Thyroid gland (tissue), 4 donors: ENCODE measurements around the gene PDE11A.

Experiments used
- CTCF ChIP-seq, 6 experiments: fragments of 200-600 bp in 3 of 6; fragments of 450-650 bp in 3 of 6; sonication (generic) in 3 of 6; IDR thresholded peaks; one replicate each; pipeline ENCODE4 v1.5.1; 2016 to 2019; ENCODE audit warnings: antibody characterized with exemption in 6 of 6, mild to moderate bottlenecking in 2 of 6, inconsistent platforms in 1 of 6, moderate library complexity in 1 of 6
- POLR2A ChIP-seq, 2 donors: fragments of 450-650 bp; IDR thresholded peaks; one replicate each; pipeline ENCODE4 v1.6.1; 2017; ENCODE audit warnings: antibody characterized with exemption in 2 of 2, mild to moderate bottlenecking in 2 of 2, moderate library complexity in 1 of 2

DNA sequence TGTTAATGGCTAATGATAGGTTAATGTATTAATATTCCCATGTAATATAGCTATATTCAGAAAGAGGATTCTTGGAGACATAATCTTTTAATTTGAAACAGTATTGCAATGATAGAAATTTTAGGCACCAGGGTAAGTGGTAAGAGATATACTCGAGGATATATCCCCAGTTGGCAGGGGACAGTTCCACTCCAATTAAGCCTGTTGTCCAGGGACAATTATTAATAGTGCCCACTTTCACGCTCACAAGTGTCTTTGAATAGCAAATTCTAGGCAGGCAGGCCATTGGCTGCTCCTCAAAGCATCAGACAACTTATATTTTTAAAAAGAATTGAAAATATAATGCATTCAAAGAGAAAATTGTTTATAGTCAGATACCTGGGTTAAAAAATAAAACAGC lies 190.7 kb downstream of the PDE11A start:
- TF ChIP-seq POLR2A (IDR thresholded peaks at IDR 0.05) = no peak
- TF ChIP-seq CTCF (IDR thresholded peaks at IDR 0.05) = no peak
